Embryonic facial prominence (tissue), 1 donor: ENCODE data around the gene SLC39A11.

Experiments used
- DNase-seq: peaks from one replicate; pipeline ENCODE4 v3.0.0-alpha.2; 2016; ENCODE audit errors: extremely low spot score

Gene SLC39A11

DNA sequence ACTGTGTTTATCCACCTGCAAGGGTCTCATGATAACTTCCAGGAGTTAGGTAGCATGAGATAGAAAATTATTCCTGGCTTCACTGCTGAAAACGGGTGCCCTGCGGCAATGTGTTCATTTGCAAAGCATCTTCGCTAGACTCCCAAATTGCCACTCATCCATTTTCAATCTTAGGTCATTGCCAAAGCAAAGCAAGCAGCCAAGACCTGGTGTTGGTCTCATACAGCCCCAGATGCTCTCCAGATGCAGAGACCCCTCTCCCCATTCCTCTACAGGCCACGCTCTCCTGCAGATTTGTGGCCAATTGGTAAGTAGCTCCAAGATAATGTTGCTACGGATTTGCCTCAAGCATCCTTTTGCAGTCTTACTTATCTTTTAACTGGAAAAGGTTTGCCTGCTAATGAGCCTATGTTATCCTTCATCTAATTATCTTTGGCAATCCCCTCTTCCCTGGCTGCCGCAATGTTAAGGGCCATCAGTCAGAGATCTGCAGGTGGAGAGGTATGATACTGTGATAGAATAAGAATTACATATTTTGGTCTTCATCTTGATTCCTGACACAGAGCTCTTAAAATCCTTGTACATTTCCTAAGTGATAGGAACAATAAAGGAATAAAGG lies 222.0 kb downstream of the SLC39A11 start:
- no peak for DNase-seq

- no peak for DNase-seq
Measured at GRCh38 chr17:72869630-72870029, 222.9 kb downstream of the SLC39A11 start.

GRCh38 chr17:72865954-72866353 lies 226.5 kb downstream of the SLC39A11 start:
- no peak for DNase-seq

GRCh38 chr17:72863526-72864211 lies 228.8 kb downstream of the SLC39A11 start:
- no peak for DNase-seq

- DNase-seq = no peak
Measured at GRCh38 chr17:72862276-72862999, 230.1 kb downstream of the SLC39A11 start.

DNA sequence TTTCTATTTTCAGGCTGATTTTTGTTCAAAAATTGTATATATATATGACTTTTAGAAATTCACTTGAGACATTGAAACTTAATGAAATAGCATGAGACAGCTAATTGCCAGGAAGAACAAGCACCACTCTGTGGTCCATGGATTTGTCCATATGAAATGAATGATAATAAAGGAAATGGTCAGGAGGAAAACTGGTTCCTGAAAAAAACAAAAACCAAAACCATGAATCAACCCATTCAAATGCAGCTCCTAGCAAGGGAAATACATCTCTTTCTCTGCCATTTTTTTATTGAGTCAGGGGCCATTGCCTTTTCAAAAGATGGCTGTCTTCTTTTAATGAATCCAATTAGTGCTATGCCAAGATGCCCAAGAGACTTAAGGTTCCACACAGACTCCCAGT lies 230.7 kb downstream of the SLC39A11 start:
- DNase-seq = no peak

DNA sequence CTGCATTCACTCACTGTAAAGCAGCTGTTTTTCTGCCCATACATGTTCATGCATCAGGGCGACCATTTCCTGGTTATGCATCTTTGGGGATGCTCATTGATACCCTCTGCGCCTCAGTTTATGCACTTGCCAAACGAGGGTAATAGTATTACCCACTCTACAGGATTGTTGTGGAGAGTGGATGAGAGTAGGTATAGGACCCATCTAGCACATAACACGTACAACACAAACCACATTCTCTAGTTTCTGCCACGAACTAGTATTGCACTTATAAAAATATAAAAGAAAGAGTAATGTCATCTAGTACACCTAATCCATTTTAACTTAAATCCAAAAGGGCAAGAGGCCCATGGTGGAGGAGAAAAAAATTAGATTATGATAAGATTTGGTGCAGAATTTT lies 231.7 kb downstream of the SLC39A11 start:
- no peak for DNase-seq

- DNase-seq = no peak
Measured at GRCh38 chr17:72858826-72859495, 233.5 kb downstream of the SLC39A11 start.

GRCh38 chr17:72853440-72854415 lies 238.8 kb downstream of the SLC39A11 start:
- no peak for DNase-seq

GRCh38 chr17:72852277-72852938 lies 240.1 kb downstream of the SLC39A11 start:
- no peak for DNase-seq

GRCh38 chr17:72850410-72851118 lies 241.9 kb downstream of the SLC39A11 start:
- DNase-seq = no peak

DNA sequence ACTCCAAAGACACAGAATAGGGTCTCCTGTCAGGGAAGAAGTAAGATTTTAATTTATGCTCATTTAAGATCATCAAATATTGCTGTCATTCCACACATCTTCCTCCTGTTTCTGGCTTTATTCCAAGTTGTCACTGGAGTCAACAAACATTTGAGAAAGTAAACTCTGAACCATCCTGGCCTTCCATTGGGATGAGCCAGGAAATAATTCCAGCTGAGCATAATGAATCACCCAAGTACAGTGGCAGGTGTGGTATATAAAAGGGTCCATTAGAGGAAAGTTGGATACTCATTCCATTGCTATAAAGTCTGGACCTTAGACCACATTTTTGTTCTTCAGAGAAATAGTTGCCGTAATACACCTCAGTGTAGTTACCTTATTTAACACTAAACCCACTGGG lies 246.1 kb downstream of the SLC39A11 start:
- no peak for DNase-seq

DNA sequence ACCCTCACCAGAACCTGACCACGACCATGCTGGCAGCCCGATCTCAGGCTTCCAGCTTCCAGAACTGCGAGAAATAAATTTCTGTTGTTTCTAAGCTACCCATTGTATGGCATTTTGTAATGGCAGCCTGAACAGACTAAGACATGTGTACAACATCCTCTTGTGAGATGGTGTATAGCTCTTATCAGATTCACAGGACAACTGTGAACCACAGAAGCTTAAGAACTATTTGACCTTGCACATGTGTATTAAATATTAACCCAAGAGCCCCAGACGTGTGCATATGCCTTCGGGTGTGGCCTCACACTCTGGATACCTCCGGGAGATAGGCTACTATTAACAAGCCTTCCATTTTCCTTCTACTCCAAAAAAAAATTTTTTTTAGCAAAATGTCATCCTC lies 248.9 kb downstream of the SLC39A11 start:
- no peak for DNase-seq

- no peak for DNase-seq
Measured at GRCh38 chr17:72840019-72840418, 252.5 kb downstream of the SLC39A11 start.

DNA sequence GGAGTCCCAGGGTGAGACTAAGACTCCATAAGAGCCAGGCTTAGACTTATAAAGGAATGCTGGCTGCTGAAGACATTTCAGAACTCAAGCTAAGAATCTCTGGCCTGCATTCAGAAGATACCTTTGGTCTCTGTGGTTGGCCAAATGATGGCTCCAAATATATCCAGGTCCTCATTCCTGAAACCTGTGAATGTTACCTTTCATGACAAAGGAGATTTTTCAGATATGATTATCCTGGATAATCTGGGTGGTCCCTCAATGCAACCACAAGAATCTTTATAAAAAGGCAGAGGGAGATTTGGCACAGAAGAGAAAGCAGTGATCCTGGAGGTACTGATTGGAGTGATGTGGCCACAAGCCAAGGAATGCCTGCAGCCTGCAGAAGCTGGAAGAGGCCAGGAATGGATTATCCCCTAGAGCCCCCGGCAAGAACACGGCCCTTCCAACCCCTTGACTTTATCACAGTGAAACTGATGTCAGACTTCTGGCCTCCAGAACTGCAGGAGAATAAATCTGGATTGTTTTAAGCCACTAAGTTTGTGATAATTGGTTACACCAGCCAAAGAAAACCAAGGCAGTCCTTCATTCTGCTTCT lies 253.3 kb downstream of the SLC39A11 start:
- DNase-seq = no peak

GRCh38 chr17:72838581-72838980 lies 253.9 kb downstream of the SLC39A11 start:
- DNase-seq = no peak

GRCh38 chr17:72838068-72838467 lies 254.4 kb downstream of the SLC39A11 start:
- DNase-seq = no peak

- DNase-seq = no peak
Measured at GRCh38 chr17:72837335-72837734, 255.2 kb downstream of the SLC39A11 start.

DNA sequence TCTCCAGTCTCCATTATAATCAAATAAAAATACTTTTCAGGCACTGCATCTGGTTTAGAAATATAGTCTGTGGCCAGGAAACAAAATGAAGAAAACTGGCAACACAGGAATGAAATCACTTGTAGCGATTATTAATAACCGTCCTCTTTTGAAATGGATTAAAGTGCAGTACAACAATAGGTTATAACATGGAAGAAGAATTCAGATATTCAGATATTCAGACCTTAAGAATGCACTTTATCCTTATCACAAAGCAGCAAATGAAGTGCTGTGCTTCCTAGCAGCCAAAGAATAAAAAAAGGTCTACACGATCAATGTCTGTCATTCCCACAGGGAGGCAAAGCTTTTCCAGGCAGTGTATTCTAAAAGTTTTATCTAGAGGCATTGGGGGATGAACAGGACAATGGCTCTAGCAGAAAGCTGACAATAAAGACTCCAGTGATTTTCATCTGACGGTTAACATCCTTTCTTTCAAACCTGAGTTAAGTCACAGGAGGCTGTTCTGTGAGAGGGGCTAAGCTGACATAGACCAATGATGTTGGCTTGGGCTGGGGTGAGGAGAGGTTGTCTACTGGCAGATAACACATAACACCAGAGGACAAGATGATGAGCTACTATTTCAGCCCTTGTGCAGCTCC lies 259.2 kb downstream of the SLC39A11 start:
- DNase-seq = no peak
